Activated naive CD8-positive, alpha-beta T cell (primary cell): Measurements from ENCODE around the gene NPFFR1.

Experiments used
- H3K27ac Mint-ChIP-seq: one replicate; pipeline ENCODE4 v1.8.0; 2021; ENCODE audit warnings: mixed read lengths
- H3K27me3 Mint-ChIP-seq: one replicate; pipeline ENCODE4 v1.8.0; 2021; ENCODE audit warnings: mixed read lengths
- H3K36me3 Mint-ChIP-seq: one replicate; pipeline ENCODE4 v1.8.0; 2021; ENCODE audit warnings: mixed read lengths
- H3K4me1 Mint-ChIP-seq: one replicate; pipeline ENCODE4 v1.8.0; 2021; ENCODE audit warnings: low read depth, mixed read lengths
- H3K4me3 Mint-ChIP-seq: one replicate; pipeline ENCODE4 v1.8.0; 2021; ENCODE audit warnings: mild to moderate bottlenecking, mixed read lengths
- H3K9me3 Mint-ChIP-seq: one replicate; pipeline ENCODE4 v1.8.0; 2021; ENCODE audit warnings: low read depth, mixed read lengths

NPFFR1 gene

DNA sequence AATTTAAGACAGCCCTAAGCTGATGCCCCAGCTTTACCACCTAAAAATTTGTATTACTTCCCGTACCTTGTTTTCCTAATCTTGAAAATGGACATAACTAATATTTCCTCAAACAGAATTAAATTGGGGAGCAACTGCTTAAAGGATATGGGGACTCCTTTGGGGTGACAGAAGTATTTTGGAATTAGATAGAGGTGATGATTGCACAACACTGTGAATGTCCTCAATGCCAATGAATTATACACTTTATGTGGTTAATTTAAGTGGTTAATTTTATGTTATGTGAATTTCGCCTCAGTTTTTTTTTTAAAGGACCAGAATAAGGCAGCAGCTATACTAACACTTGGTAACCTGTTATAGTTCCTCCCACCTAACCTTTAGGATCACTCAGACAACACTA, 19.9 kb upstream of the NPFFR1 start:
- Mint-ChIP-seq H3K4me1 (no peaks in the 10 kb centered on the region), H3K36me3 (no peaks in the 10 kb centered on the region), H3K27ac (no peak overlapping the region), H3K4me3 (no peak overlapping the region), H3K9me3 (no peaks in the 10 kb centered on the region), H3K27me3 (no peaks in the 10 kb centered on the region)

DNA sequence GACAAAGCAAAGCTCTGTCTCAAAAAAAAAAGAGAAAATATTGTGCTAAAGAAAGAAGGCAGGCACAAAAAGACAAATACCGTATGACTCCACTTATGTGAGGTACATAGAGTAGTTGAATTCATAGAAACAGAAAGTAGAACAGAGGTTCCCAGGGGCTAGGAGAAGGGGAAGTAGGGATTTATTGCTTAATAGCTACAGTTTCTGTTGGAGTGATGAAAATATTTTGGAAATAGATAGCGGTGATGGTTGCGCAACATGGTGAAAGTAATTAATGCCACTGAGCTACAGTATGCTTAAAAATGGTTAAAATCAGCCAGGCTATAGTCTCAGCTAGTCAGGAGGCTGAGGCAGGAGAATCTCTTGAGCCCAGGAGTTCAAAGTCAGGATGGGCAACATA, 18.5 kb upstream of the NPFFR1 start:
- Mint-ChIP-seq H3K36me3 (no peaks in the 10 kb centered on the region), H3K27ac (no peak overlapping the region), H3K27me3 (no peaks in the 10 kb centered on the region)

DNA sequence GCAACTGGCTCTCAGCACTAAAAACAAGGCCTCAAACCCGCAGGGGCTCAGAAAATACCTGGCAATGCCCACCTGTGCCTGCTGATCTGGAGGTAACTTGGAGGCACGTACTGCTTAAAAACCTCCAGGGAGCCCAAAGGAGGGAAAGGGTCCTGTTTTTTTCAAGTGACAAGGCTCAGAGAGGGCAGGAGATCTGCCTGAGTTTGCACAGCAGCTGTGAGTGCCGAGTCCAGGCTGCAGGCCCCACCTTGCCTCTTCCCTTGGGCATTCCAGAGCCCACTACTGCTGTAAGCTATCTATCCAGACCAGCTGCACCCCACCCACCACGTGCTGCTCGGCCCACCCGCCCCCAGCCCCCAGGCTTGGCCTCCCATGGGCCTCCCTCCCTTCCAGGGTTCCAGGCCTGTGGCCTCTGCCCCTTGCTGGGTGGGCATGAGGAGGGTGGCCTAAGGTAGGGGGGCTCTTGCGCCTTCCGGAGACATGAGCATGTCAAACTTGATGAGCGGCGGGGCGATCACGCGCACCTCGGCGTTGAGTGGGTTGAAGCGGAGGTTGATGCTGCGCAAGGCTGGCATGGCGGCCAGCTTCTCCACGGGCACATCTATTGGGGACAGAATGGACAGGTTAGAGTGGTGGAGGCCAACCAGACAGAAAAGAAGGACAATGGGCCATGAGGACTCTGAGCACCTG, 17.2 kb upstream of the NPFFR1 start:
- no peak overlapping the region for H3K4me3 Mint-ChIP-seq
- H3K27ac Mint-ChIP-seq: no peak overlapping the region
- H3K4me1 Mint-ChIP-seq: no peaks in the 10 kb centered on the region
- H3K27me3 Mint-ChIP-seq: no peaks in the 10 kb centered on the region
- H3K36me3 Mint-ChIP-seq: no peaks in the 10 kb centered on the region
- H3K9me3 Mint-ChIP-seq: no peaks in the 10 kb centered on the region

More for the DNA sequence above, 18.5 kb upstream of the NPFFR1 start:
- no peak overlapping the region for H3K4me3 Mint-ChIP-seq
- H3K4me1 Mint-ChIP-seq: no peaks in the 10 kb centered on the region
- no peaks in the 10 kb centered on the region for H3K9me3 Mint-ChIP-seq

DNA sequence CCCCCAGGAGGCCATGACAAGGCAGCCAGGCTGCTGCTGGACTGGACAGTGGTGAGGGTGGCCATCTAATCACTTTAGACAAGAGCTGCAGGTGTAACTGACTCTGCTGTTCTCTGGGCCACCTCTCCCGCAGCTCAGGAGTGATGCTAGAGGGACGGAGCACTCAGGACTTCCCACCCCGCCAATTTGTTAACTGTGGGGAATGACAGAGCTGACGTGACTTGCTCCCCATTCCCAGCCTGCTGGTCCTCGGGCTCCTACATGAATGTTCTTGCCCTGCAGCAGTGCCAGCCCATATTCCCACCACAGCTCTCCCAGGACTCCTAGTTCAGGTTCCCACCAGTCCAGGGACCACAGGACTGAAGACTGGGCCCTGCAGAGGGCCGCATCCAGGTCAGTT, 16.7 kb upstream of the NPFFR1 start:
- Mint-ChIP-seq H3K27ac (no peak overlapping the region), H3K36me3 (no peaks in the 10 kb centered on the region), H3K4me3 (no peak overlapping the region), H3K4me1 (no peaks in the 10 kb centered on the region), H3K27me3 (no peaks in the 10 kb centered on the region), H3K9me3 (no peaks in the 10 kb centered on the region)

DNA sequence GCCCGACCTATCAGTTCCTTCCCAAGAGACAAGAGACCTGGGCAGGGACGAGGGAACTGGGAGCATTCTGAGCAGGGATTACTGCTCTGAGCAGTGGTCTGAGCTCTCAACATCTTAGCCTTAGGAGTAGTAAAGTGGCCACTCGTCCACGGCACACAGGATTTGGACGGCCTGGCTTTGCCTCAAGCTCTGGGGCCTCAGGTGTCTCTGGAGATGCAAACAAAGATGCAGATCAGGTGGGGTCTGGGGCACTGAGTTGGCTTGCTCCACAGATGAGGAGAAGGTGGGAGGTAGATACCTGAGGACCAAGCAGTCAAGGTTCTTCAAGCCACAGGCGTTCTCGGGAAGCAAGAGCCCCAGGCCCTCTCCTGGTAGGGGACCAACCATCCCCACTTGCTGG, 16.1 kb upstream of the NPFFR1 start:
- H3K27ac Mint-ChIP-seq: no peak overlapping the region
- no peak overlapping the region for H3K4me3 Mint-ChIP-seq
- no peaks in the 10 kb centered on the region for H3K9me3 Mint-ChIP-seq
- no peaks in the 10 kb centered on the region for H3K27me3 Mint-ChIP-seq
- H3K36me3 Mint-ChIP-seq: no peaks in the 10 kb centered on the region
- H3K4me1 Mint-ChIP-seq: no peaks in the 10 kb centered on the region

DNA sequence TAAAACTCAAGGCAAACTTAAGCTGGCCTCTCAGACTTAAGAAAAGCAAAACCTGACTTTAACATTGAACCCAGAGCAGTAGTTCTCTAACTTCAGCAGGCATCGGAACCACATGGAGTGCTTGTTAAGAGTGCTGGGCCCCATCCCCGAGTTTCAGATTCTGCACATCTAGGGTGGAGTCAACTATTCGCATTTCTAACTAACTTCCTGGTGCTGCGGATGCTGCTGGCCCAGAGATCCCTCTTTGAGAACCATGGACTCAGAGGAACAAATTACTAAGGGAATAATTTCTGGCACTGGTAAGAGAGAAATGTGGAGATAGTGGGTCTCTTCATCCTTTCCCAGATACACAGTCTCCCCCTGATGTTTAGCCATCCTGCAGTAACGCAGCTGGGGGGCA, 14.6 kb upstream of the NPFFR1 start:
- Mint-ChIP-seq H3K4me1 (no peaks in the 10 kb centered on the region), H3K27me3 (no peaks in the 10 kb centered on the region), H3K27ac (no peak overlapping the region), H3K4me3 (no peak overlapping the region), H3K9me3 (no peaks in the 10 kb centered on the region), H3K36me3 (no peaks in the 10 kb centered on the region)

DNA sequence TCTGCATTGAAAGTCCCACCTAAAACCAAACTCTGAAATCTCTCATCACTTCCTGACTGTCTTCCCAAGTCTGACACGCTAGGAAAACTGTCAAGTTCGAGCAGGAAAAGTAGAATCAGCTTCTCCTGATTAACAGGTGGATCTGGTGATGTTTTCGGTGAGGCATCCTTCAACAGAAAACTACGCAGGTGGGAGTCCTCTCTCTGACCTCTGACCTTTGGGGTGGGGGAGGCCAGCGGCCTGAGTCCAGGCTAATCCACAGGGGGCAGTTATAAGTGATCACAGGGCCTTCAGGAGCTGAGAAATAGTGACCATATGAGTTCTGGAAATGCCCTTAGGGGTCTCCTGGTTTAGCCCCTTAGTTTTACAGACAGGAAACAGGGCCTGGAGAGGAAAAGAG, 13.4 kb upstream of the NPFFR1 start:
- H3K4me1 Mint-ChIP-seq: no peaks in the 10 kb centered on the region
- H3K36me3 Mint-ChIP-seq: no peaks in the 10 kb centered on the region
- no peak overlapping the region for H3K4me3 Mint-ChIP-seq
- H3K9me3 Mint-ChIP-seq: no peaks in the 10 kb centered on the region
- H3K27ac Mint-ChIP-seq: no peak overlapping the region
- no peaks in the 10 kb centered on the region for H3K27me3 Mint-ChIP-seq

DNA sequence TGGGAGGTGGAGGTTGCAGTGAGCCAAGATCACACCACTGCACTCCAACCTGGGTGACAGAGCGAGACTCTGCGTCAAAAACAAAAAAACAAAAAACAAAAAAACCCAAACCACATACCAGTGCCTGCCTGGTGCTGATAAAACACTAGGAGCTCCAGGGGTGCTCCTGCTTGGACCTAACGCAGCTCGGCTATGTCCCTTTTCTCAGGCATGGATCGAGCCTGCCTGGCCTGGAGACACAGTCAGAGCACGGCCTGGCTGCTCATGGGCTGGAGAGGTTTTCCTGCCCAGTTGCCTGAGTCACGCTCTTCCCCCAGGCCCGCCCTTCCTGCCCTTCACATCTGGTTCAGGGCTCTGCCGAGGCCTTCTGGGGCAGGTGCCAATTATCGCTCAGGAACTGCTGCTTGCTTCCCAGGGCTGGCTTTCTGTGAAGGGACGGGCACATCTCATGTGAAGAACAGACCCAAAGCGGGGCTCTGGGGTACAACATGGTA, 12.6 kb upstream of the NPFFR1 start:
- Mint-ChIP-seq H3K27ac (no peak overlapping the region), H3K4me1 (no peaks in the 10 kb centered on the region), H3K27me3 (no peaks in the 10 kb centered on the region), H3K4me3 (no peak overlapping the region), H3K9me3 (no peaks in the 10 kb centered on the region), H3K36me3 (no peaks in the 10 kb centered on the region)

DNA sequence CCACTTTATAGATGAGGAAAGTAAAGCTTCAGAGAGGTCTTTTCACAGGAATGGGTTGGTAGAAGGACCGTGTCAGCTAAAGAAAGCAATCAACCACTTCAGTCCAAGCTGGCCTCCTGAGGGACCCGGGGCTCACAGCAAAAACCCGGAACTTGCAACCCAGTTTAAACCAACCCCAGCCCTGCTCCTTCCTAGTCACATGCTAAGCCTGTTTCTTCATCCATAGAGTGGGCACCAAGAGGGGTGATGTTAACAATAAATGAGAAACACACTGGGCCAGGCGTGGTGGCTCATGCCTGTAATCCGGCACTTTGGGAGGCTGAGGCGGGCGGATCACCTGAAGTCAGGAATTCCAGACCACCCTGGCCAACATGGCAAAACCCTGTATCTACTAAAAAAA, 12.1 kb upstream of the NPFFR1 start:
- no peaks in the 10 kb centered on the region for H3K4me1 Mint-ChIP-seq
- no peak overlapping the region for H3K27ac Mint-ChIP-seq
- H3K27me3 Mint-ChIP-seq: no peaks in the 10 kb centered on the region
- H3K4me3 Mint-ChIP-seq: no peak overlapping the region
- no peaks in the 10 kb centered on the region for H3K9me3 Mint-ChIP-seq
- no peaks in the 10 kb centered on the region for H3K36me3 Mint-ChIP-seq

DNA sequence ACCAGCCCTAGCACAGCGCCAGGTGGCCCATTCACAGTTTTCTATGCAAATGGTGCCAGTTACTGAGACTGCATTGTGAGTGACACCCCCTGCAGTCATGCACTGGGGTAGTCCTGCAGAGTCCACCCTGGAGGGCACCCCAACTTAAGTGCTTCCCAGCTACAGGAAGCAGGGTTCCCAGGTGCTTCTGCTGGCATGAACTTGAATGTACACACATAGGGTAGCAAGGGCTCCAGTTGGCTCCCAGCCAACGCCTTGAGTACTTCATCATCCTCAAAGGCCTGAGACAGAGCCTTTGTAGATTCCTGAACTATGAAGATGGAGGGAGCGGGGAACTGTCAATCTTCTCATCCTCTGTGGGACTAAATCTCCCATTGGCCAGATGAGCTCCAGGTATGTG, 11.5 kb upstream of the NPFFR1 start:
- Mint-ChIP-seq H3K27ac (no peak overlapping the region), H3K36me3 (no peaks in the 10 kb centered on the region), H3K9me3 (no peaks in the 10 kb centered on the region), H3K4me3 (no peak overlapping the region), H3K27me3 (no peaks in the 10 kb centered on the region), H3K4me1 (no peaks in the 10 kb centered on the region)

DNA sequence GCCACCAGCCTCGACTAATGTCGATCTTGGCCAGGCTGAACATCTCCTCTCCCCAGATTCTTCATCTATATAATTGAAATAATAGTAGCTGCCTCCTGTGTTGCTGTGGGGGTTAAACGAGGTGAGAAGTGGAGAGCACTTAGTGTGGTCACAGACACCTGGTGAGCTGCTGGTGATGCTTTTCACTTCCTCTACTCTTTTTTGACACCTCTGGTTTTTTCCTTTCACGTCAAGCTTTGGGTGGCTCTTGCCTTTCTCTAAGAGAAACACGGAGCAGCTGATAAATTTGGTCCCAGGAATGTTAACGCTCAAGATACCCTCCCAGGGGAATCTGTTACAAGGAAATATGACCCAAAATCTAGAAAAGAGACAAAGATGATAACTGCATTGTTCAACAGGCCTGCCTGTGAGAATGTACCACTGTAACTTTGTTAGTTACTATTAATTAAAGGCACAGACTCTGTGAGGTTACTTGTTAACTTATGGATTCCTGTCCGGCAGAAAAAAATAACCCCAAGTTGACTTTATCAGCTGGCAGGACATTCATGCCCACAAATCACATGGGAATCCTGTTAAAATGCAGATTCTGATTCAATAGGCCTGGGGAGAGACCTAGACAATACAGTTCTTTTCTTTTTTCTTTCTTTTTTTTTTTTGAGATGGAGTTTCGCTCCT, 9.5 kb upstream of the NPFFR1 start:
- no peaks in the 10 kb centered on the region for H3K27me3 Mint-ChIP-seq

DNA sequence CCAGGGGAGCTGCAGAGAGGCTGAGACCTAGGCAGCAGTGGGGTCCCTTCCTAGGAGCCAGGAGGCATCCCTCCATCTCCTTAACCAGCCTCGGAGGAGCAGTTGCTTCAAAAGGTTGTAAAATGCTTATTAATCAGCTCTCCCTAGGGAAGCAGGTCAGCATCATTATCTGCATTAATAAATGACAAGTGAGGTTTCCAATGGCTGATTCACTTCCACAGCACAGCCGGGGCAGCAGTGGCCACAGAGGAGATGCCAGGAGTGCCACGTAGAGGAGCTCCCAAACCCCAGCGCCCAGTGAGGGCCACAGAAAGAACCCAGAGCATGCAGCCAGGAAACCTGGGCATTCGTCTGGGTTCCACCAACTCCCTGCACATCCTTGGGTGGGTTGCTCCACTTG, 8.2 kb upstream of the NPFFR1 start:
- H3K9me3 Mint-ChIP-seq: no peaks in the 10 kb centered on the region
- no peak overlapping the region for H3K27ac Mint-ChIP-seq
- H3K36me3 Mint-ChIP-seq: no peaks in the 10 kb centered on the region
- no peak overlapping the region for H3K4me3 Mint-ChIP-seq
- peaks cover 2% of the 10 kb centered on the region for H3K27me3 Mint-ChIP-seq
- H3K4me1 Mint-ChIP-seq: no peaks in the 10 kb centered on the region

More for the DNA sequence above, 9.5 kb upstream of the NPFFR1 start:
- Mint-ChIP-seq H3K27ac (no peak overlapping the region), H3K4me3 (no peak overlapping the region), H3K9me3 (no peaks in the 10 kb centered on the region), H3K36me3 (no peaks in the 10 kb centered on the region), H3K4me1 (no peaks in the 10 kb centered on the region)

DNA sequence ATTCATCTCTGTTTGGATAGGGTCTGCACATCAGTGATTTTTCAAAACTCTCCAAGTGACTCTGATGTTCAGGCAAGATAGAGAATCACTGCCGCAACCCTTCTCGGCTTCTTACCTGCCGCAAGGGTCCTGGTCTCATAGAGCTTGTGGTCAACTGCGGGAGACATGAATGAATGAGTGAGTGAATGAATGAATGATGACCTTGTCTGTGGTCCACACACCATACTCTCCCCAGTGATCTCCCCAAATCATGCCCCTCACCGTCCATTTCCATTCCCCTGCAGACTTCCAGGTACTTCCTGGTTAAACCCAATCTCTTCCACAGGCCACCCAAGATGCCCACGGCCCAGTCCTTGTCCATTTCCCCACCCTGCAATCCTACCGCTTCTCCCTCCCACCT, 5.9 kb upstream of the NPFFR1 start:
- Mint-ChIP-seq H3K4me3 (no peak overlapping the region), H3K4me1 (no peaks in the 10 kb centered on the region), H3K9me3 (peaks cover under 1% of the 10 kb centered on the region), H3K36me3 (no peaks in the 10 kb centered on the region), H3K27me3 (peaks cover 17% of the 10 kb centered on the region), H3K27ac (no peak overlapping the region)

DNA sequence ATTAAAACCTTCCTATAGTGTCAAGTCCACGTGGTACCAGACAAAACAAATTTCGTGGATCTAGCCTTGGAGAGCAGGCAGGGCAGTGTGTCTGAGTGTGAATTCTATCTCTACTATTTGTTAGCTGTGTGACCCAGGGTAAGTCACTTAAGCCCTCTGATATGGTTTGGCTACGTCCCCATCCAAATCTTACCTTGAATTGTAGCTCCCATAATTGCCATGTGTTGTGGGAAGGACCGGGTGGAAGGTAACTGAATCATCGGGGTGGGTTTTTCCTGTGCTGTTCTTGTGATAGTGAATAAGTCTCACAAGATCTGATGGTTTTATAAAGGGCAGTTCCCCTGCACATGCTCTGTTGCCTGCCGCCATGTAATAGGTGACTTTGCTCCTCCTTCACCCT, 2.8 kb upstream of the NPFFR1 start:
- Mint-ChIP-seq H3K4me1 (peaks cover 2% of the 10 kb centered on the region), H3K9me3 (peaks cover 5% of the 10 kb centered on the region), H3K4me3 (no peak overlapping the region), H3K36me3 (peaks cover 4% of the 10 kb centered on the region), H3K27ac (no peak overlapping the region), H3K27me3 (peaks cover 36% of the 10 kb centered on the region)

DNA sequence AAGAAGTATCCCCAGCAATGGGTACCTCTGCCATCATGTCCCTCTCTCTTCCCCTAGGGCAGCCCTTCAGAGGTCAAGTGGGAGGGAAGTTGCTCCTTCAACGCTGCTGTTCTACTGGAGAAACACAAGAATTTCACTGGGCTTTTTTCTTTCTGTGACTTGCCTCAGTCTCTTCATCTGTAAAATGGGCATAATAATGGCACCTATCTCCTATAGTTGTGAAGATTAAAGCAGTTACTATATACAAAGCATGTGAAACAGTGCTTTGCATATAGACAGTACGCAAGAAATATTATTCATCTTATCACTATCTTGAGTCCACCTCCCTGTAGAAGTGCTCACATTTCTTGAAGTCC, 1.6 kb upstream of the NPFFR1 start:
- Mint-ChIP-seq H3K4me3 (no peak overlapping the region), H3K9me3 (peaks cover 5% of the 10 kb centered on the region), H3K4me1 (peaks cover 2% of the 10 kb centered on the region), H3K27ac (no peak overlapping the region), H3K36me3 (peaks cover 4% of the 10 kb centered on the region), H3K27me3 (peaks cover 39% of the 10 kb centered on the region)
